ENCODE data around the gene LONP1.

GRCh38 chr19:5678071-5678718 lies 41.8 kb downstream of the LONP1 start:
- TF ChIP-seq, protein P1, sequence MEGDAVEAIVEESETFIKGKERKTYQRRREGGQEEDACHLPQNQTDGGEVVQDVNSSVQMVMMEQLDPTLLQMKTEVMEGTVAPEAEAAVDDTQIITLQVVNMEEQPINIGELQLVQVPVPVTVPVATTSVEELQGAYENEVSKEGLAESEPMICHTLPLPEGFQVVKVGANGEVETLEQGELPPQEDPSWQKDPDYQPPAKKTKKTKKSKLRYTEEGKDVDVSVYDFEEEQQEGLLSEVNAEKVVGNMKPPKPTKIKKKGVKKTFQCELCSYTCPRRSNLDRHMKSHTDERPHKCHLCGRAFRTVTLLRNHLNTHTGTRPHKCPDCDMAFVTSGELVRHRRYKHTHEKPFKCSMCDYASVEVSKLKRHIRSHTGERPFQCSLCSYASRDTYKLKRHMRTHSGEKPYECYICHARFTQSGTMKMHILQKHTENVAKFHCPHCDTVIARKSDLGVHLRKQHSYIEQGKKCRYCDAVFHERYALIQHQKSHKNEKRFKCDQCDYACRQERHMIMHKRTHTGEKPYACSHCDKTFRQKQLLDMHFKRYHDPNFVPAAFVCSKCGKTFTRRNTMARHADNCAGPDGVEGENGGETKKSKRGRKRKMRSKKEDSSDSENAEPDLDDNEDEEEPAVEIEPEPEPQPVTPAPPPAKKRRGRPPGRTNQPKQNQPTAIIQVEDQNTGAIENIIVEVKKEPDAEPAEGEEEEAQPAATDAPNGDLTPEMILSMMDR (IDR thresholded peaks at IDR 0.05) = no peak
- TF ChIP-seq EZH2 (IDR thresholded peaks at IDR 0.05) = no peak
